Hematopoietic multipotent progenitor cell treated with erythropoietin and hydrocortisone succinate and interleukin-3 and kit ligand, for 6 days (in vitro differentiated cells): ENCODE data around the gene DNAH14.
"Not testable (repeated sequence)": the region's sequence is repeated elsewhere in the genome, so short reads cannot be mapped to it uniquely, and the experiment has no call there.

Experiments used
- DNase-seq: peaks from one replicate; pipeline ENCODE4 v3.0.0-alpha.2; 2015

The DNAH14 gene

GRCh38 chr1:224929335-224930237 lies at the start of gene DNAH14:
TSS of gene DNAH14 (plus strand) at chr1:224929675. CDS start at chr1:224952703, 23,028 bp downstream.
- DNase-seq, result peak; percentile 80

GRCh38 chr1:224880593-224881307 lies 48.7 kb upstream of the DNAH14 start:
- DNase-seq, result no peak

GRCh38 chr1:224881308-224881692 lies 48.2 kb upstream of the DNAH14 start:
- DNase-seq, result not testable (repeated sequence)

GRCh38 chr1:224881762-224882211 lies 47.7 kb upstream of the DNAH14 start:
- no peak for DNase-seq

- DNase-seq, result no peak
Observed at GRCh38 chr1:224882264-224882663, 47.2 kb upstream of the DNAH14 start.

GRCh38 chr1:224883091-224883490 lies 46.4 kb upstream of the DNAH14 start:
- no peak for DNase-seq

- no peak for DNase-seq
Observed at GRCh38 chr1:224884361-224884801, 45.1 kb upstream of the DNAH14 start.

- DNase-seq, result not testable (repeated sequence)
Observed at GRCh38 chr1:224885376-224885775, 44.1 kb upstream of the DNAH14 start.

- DNase-seq, result no peak
Observed at GRCh38 chr1:224894915-224895314, 34.6 kb upstream of the DNAH14 start.

- DNase-seq, result no peak
Observed at GRCh38 chr1:224896130-224896781, 33.2 kb upstream of the DNAH14 start.

GRCh38 chr1:224897529-224898327 lies 31.7 kb upstream of the DNAH14 start:
- no peak for DNase-seq

- DNase-seq, result no peak
Observed at GRCh38 chr1:224898937-224899336, 30.5 kb upstream of the DNAH14 start.

- no peak for DNase-seq
Observed at GRCh38 chr1:224900062-224900630, 29.3 kb upstream of the DNAH14 start.

- DNase-seq, result no peak
Observed at GRCh38 chr1:224901087-224901810, 28.2 kb upstream of the DNAH14 start.

GRCh38 chr1:224903955-224904354 lies 25.5 kb upstream of the DNAH14 start:
- DNase-seq, result no peak

GRCh38 chr1:224906340-224906739 lies 23.1 kb upstream of the DNAH14 start:
- no peak for DNase-seq

GRCh38 chr1:224911217-224911616 lies 18.3 kb upstream of the DNAH14 start:
- no peak for DNase-seq

GRCh38 chr1:224914292-224914900 lies 15.1 kb upstream of the DNAH14 start:
- DNase-seq, result no peak

- DNase-seq, result no peak
Observed at GRCh38 chr1:224919508-224919907, 10.0 kb upstream of the DNAH14 start.

GRCh38 chr1:224920930-224921329 lies 8.5 kb upstream of the DNAH14 start:
- DNase-seq, result no peak

- DNase-seq, result no peak
Observed at GRCh38 chr1:224921354-224921753, 8.1 kb upstream of the DNAH14 start.
